PFSK-1 (cell line): ENCODE measurements around the gene CDKL5.

Experiments used
- FOXP2 ChIP-seq: optimal IDR thresholded peaks from 2 replicates; pipeline ENCODE3; 2011; ENCODE audit warnings: borderline replicate concordance, control low read depth, inconsistent platforms; ENCODE audit not compliant: insufficient read depth; ENCODE audit errors: extremely low read length, extremely low read depth
- POLR2AphosphoS5 ChIP-seq: IDR thresholded peaks from 2 replicates; pipeline ENCODE4 v1.6.1; 2012; ENCODE audit warnings: low read depth, mild to moderate bottlenecking, control low read depth, low read length, moderate library complexity
- SIN3A ChIP-seq: IDR thresholded peaks from 2 replicates; pipeline ENCODE4 v1.6.1; 2012; ENCODE audit warnings: mild to moderate bottlenecking, low read length, moderate library complexity, borderline replicate concordance; ENCODE audit not compliant: insufficient read depth
- TAF1 ChIP-seq: IDR thresholded peaks from 2 replicates; pipeline ENCODE4 v1.6.1; 2012; ENCODE audit warnings: low read length, control low read depth, borderline replicate concordance; ENCODE audit not compliant: insufficient read depth
- TF ChIP-seq, protein P1 (sequence below), 2 experiments: IDR thresholded peaks; 2 replicates each; pipeline versions ENCODE4 v1.6.1 to v1.8.0; 2011 to 2012; ENCODE audit warnings: low read depth in 2 of 2, low read length in 2 of 2, control low read depth in 1 of 2, inconsistent platforms in 1 of 2, mild to moderate bottlenecking in 1 of 2, moderate library complexity in 1 of 2; ENCODE audit not compliant: insufficient read depth in 1 of 2

CDKL5 gene

DNA sequence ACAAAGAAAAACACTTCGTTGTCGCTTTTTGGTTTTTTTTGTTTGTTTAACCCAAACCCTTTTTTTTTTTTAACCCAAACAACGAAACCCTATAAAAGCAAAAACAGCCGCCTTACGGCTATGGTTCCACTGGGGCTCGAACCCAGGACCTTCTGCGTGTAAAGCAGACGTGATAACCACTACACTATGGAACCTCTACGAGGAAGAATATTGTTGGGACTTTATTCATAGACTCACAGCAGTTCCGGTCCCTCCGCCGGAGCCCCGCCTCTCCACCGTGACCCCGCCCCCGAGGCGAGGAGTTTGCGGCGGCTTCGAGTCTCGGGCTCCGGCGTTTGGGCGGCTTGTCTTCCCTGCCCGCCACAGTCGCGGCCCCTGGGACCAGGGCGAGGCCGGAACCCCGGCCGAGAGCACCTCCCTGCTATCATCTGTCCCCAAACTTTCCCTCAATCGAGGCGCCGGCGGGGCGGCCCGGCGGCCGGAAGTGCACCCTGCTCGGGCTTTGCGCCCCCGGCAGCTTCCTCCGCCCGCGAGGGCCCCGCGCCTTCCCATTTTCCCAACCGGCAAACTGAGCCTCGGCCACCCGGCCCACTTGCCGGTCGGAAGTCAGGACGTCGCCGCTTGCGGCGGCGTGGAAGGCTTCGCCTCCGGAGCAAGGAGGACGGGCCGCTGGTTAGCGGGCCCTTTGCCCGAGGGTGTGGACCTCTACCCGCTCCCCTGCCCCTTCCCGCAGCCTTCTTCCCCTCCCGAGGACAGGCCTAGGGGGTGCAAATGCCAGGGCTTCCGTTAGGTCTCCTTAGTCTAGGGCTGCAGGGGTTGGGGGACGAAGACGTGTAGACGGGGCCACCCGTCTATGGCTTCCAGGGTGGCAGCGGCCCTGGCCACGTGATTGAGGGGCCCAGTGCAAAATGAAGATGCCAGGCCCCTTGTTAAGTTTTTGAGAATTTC lies 249.7 kb downstream of the CDKL5 start:
- TF ChIP-seq, protein P1, sequence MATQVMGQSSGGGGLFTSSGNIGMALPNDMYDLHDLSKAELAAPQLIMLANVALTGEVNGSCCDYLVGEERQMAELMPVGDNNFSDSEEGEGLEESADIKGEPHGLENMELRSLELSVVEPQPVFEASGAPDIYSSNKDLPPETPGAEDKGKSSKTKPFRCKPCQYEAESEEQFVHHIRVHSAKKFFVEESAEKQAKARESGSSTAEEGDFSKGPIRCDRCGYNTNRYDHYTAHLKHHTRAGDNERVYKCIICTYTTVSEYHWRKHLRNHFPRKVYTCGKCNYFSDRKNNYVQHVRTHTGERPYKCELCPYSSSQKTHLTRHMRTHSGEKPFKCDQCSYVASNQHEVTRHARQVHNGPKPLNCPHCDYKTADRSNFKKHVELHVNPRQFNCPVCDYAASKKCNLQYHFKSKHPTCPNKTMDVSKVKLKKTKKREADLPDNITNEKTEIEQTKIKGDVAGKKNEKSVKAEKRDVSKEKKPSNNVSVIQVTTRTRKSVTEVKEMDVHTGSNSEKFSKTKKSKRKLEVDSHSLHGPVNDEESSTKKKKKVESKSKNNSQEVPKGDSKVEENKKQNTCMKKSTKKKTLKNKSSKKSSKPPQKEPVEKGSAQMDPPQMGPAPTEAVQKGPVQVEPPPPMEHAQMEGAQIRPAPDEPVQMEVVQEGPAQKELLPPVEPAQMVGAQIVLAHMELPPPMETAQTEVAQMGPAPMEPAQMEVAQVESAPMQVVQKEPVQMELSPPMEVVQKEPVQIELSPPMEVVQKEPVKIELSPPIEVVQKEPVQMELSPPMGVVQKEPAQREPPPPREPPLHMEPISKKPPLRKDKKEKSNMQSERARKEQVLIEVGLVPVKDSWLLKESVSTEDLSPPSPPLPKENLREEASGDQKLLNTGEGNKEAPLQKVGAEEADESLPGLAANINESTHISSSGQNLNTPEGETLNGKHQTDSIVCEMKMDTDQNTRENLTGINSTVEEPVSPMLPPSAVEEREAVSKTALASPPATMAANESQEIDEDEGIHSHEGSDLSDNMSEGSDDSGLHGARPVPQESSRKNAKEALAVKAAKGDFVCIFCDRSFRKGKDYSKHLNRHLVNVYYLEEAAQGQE (IDR thresholded peaks at IDR 0.05; ENCODE audit: insufficient read depth in 1 of 2, low read depth in 2 of 2, low read length in 2 of 2) = no peak
- TF ChIP-seq POLR2AphosphoS5 = no peak

DNA sequence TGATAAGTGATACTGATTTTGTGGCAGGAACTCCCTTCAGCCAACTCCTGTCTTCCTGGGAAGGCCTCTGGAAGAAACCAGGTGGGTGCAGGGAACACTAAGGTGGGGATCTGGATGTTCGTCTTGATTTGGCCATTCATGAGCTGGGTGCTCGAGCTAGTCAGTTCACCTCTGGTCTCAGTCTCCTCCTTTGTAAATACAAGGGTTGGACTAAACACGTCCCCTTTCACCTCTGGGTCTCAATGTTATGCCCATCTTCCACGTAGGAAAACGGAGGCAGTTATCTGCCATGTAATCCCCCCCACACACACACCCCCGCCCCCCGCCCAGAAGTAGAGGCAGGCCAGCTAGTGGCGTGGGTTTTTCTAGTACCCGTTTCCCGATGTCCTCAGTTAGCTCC lies 250.6 kb downstream of the CDKL5 start:
- TF ChIP-seq, protein P1 (IDR thresholded peaks at IDR 0.05; ENCODE audit: insufficient read depth in 1 of 2, low read depth in 2 of 2, low read length in 2 of 2) = no peak
- TF ChIP-seq SIN3A (no peak), TAF1 (no peak), POLR2AphosphoS5 (no peak), FOXP2 (no peak)

DNA sequence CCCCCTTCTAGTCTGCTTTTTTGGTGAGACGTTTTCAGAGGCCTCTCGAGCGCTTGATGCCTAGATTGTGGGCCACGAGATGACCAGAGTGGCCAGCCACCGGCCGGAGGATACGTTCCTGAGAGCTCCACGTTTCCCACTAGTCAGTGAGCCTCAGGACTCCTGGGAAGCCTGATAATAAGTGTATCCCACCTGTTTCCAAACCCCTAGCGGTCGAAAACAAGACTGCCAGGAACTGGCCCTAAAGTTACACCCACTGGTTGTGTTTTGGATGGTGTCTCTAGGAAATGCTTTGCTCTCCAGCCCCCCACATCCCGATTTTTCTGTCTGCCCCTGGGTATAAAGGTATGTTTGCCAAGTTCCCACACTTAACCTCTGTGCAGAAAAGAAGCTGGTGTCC lies 251.1 kb downstream of the CDKL5 start:
- TF ChIP-seq TAF1 = no peak
- no peak for TF ChIP-seq POLR2AphosphoS5
- TF ChIP-seq, protein P1 (IDR thresholded peaks at IDR 0.05; ENCODE audit: insufficient read depth in 1 of 2, low read depth in 2 of 2, low read length in 2 of 2) = no peak
- no peak for TF ChIP-seq SIN3A
- TF ChIP-seq FOXP2 = no peak

DNA sequence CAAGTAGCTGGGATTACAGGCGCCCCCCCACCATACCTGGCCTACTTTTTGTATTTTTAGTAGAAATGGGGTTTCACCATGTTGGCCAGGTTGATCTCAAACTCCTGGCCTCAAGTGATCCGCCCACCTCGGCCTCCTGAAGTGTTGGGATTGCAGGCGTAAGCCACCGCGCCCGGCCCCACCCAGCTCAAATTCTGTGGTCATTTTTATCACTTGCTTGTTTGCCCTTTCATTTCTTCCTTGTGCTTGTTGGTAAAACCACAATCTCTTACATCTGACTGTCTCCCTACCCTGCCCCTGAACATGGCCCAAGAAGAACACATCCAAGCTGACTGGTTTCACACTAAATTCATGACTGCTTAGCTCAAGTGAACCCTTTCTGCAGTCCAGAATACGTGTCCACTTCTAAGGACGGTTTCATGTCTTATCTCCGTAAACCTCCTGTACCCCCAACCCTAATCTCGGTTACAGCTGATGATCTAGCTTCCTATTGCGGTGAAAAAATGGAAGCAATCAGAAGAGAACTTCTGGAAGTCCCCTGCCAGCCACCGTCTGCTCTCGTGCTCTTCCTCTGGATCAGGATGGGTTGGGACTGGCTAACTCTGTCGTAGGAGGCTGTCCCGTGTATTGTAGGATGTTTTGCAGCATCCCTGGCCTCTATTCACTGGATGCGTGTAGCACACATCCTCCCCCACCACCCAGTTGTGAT lies 251.9 kb downstream of the CDKL5 start:
- TF ChIP-seq SIN3A = no peak
- TF ChIP-seq FOXP2 = no peak
- TF ChIP-seq POLR2AphosphoS5 = no peak
- TF ChIP-seq TAF1 = no peak
- TF ChIP-seq, protein P1 (IDR thresholded peaks at IDR 0.05; ENCODE audit: insufficient read depth in 1 of 2, low read depth in 2 of 2, low read length in 2 of 2) = no peak

DNA sequence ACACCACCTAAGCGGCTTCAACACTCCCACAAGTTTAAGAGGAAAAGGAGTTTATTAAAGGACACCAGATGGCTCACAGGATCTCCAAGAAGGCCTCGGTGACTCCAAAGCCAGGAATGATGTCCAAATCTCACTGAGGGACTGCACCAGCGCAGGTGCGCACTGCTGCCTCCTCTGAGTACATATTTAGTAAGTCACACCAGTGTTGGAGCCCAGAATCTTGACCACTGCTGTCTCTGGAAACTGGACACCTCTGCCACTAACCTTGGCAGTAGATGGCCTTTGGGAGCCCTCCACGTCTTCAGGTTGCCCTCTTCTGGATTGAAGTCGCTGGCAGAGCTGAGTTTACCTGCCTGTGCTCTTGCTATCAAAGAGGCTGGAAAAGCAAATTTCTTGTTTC lies 256.6 kb downstream of the CDKL5 start:
- no peak for TF ChIP-seq TAF1
- no peak for TF ChIP-seq FOXP2
- TF ChIP-seq SIN3A = no peak
- TF ChIP-seq POLR2AphosphoS5 = no peak
- TF ChIP-seq, protein P1 (IDR thresholded peaks at IDR 0.05; ENCODE audit: insufficient read depth in 1 of 2, low read depth in 2 of 2, low read length in 2 of 2) = no peak
